ENCODE measurements around the gene CKB. TPM values are rescaled to one million over a fixed set of nuclear protein-coding genes. Genes with fewer than 3 reads are reported as not detected.

The CKB gene
- 328 TPM for total RNA-seq

GRCh38 chr14:103522649-103523574, at the start of gene CKB:
CKB (minus strand) TSS chr14:103522830; CDS start chr14:103522493, 337 bp downstream.

GRCh38 chr14:103562429-103563225, 40.0 kb upstream of the CKB start, which contains the start of the genes BAG5 and COA8:
BAG5 (minus strand) TSS chr14:103562657; CDS start chr14:103561164, 1,493 bp downstream.
COA8 (plus strand) TSS chr14:103562960; CDS start chr14:103563002, 42 bp downstream.

GRCh38 chr14:103528587-103529382, 6.2 kb upstream of the CKB start, which contains the start of gene TRMT61A:
TRMT61A (plus strand) TSS chr14:103529196; CDS start chr14:103529979, 783 bp downstream.

Small RNAs within 50 kb of the gene (small RNA-seq; reads per million reads assigned to genes)
- 0.13 reads per million for gene RNU4-68P
- gene RNU7-160P, result not detected

Other genes with a start within 250 kb of the CKB start
- 152 TPM for gene EIF5, start 188.6 kb downstream of the CKB start, total RNA-seq
- gene MARK3, start 137.4 kb downstream of the CKB start, total RNA-seq, result 142 TPM
- gene TRMT61A, start 6.4 kb upstream of the CKB start, total RNA-seq, result 6.9 TPM
- gene BAG5, start 39.8 kb upstream of the CKB start, total RNA-seq, result 44.8 TPM
- gene COA8, start 40.1 kb upstream of the CKB start, total RNA-seq, result 48.2 TPM
- 465 TPM for gene KLC1, start 106.4 kb upstream of the CKB start, total RNA-seq
- gene XRCC3, start 192.6 kb upstream of the CKB start, total RNA-seq, result 10.4 TPM
- 39.9 TPM for gene ZFYVE21, start 193.0 kb upstream of the CKB start, total RNA-seq

Data from diencephalon (tissue), 1 donor.